ENCODE measurements around the gene NDUFV1. TPM values are rescaled to one million over a fixed set of nuclear protein-coding genes. Genes with fewer than 3 reads are reported as not detected.
"Not testable (repeated sequence)": the region's sequence is repeated elsewhere in the genome, so short reads cannot be mapped to it uniquely, and the experiment has no call there.

The NDUFV1 gene
- total RNA-seq, 2 experiments from 2014 or later = 223 to 224 TPM

DNA sequence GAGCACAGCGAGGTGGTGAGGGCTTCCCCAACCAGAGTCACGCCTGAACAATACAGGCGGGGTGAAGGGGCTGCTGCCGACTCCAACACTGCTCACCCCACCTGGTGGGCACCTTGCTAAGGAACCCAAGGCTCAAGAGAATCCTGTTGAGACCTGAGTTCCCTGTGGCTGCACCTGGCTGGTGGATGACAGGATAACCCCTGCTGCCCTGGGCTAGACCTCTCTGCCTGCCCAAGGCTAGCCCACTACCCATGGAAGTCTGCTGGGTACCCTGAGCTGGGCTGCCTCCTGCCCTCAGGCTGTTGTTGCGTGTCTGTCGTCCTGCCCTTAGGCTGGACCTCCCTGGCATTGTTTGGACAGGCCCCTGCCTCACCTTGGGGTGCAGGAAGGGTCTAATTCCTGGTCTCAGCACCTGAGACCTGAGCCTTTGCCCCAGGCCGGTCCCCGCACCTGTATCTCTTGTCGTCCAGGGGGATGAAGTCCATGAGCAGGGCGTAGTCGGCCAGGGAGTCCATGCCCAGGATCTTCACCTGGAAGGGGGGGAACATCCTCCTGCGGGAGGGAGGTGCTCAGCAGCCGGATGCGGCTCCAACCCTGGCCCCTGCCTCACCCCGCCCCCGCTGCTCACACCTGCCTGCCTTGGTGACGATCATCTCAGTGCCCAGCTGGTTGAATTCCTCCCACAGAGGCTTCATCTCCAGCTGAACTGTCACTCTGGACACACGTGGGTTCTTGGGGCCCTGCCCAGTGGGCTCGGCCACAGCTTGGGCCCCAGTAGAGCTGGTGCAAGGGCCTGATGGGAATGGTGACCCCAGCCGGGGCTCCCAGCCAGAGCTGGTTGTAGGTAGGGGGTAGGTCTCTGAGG, 27.9 kb downstream of the NDUFV1 start:
- POLR2A ChIA-PET = no interaction called here
- Mint-ChIP-seq H3K9me3 (no peaks in the 10 kb centered on the region), H3K4me1 (ENCODE audit: low read depth) (peaks cover 6% of the 10 kb centered on the region), H3K27ac (no peak overlapping the region), H3K27me3 (no peaks in the 10 kb centered on the region), H3K4me3 (no peak overlapping the region), H3K36me3 (ENCODE audit: low read depth) (no peaks in the 10 kb centered on the region)
- intact Hi-C loops (cut with DNase I, micrococcal nuclease) = no loop called here
- H3K4me3 ChIP-seq (ENCODE audit: low read length) = no peak overlapping the region
- ATAC-seq (ENCODE audit: poor library complexity) (no peak), DNase-seq (peak in 1 of 14 experiments; percentile 26)
- no peak overlapping the region for H3K27ac ChIP-seq (ENCODE audit: low read depth in 1 of 2, low read length in 2 of 2)
- H3K27me3 ChIP-seq (ENCODE audit: control insufficient read depth in 1 of 2, insufficient read depth in 2 of 2, low read length in 2 of 2) = no peaks in the 10 kb centered on the region
- H3K9me3 ChIP-seq (ENCODE audit: control insufficient read depth in 1 of 2, insufficient read depth in 1 of 2, low read length in 2 of 2) = no peaks in the 10 kb centered on the region
- TF ChIP-seq, protein P1, sequence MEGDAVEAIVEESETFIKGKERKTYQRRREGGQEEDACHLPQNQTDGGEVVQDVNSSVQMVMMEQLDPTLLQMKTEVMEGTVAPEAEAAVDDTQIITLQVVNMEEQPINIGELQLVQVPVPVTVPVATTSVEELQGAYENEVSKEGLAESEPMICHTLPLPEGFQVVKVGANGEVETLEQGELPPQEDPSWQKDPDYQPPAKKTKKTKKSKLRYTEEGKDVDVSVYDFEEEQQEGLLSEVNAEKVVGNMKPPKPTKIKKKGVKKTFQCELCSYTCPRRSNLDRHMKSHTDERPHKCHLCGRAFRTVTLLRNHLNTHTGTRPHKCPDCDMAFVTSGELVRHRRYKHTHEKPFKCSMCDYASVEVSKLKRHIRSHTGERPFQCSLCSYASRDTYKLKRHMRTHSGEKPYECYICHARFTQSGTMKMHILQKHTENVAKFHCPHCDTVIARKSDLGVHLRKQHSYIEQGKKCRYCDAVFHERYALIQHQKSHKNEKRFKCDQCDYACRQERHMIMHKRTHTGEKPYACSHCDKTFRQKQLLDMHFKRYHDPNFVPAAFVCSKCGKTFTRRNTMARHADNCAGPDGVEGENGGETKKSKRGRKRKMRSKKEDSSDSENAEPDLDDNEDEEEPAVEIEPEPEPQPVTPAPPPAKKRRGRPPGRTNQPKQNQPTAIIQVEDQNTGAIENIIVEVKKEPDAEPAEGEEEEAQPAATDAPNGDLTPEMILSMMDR (IDR thresholded peaks at IDR 0.05) = no peak
- peaks cover 12% of the 10 kb centered on the region for H3K4me1 ChIP-seq (ENCODE audit: insufficient read depth, low read length)
- CTCF ChIA-PET = no interaction called here
- H3K36me3 ChIP-seq (ENCODE audit: insufficient read depth, low read length) = no peaks in the 10 kb centered on the region

DNA sequence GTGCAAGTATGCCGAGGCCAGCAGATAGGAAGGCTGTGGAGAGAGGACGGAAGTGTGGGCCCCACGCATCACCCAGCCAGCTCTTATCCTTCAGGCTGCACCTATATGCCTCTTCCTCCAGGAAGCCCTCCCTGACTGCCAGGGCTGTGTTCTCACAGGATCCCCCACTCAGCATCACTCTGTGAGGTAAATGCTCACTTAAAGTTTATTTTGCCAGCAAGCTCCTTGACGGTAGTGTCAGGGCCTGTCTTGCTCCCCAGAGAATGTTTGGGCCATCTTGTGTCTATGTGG, 28.4 kb downstream of the NDUFV1 start:
- Mint-ChIP-seq H3K4me3 (peak overlapping the region; percentile 25), H3K27me3 (no peaks in the 10 kb centered on the region), H3K36me3 (ENCODE audit: low read depth) (no peaks in the 10 kb centered on the region), H3K4me1 (ENCODE audit: low read depth) (peaks cover 6% of the 10 kb centered on the region), H3K27ac (no peak overlapping the region), H3K9me3 (no peaks in the 10 kb centered on the region)
- ChIA-PET POLR2A (no interaction called here), CTCF (interaction anchor here (0.7 kb wide), 1 partner anchor 1197 kb away, joined by 3 read pairs; the partner anchor contains the start of gene MRPL11)
- DNase-seq = no peak
- intact Hi-C loops (cut with DNase I, micrococcal nuclease) = no loop called here
- H3K4me3 ChIP-seq (ENCODE audit: low read length) = no peak overlapping the region
- no peak overlapping the region for H3K27ac ChIP-seq (ENCODE audit: low read depth in 1 of 2, low read length in 2 of 2)
- no peaks in the 10 kb centered on the region for H3K27me3 ChIP-seq (ENCODE audit: control insufficient read depth in 1 of 2, insufficient read depth in 2 of 2, low read length in 2 of 2)
- ATAC-seq (ENCODE audit: poor library complexity) = no peak
- H3K4me1 ChIP-seq (ENCODE audit: insufficient read depth, low read length) = peaks cover 16% of the 10 kb centered on the region
- H3K36me3 ChIP-seq (ENCODE audit: insufficient read depth, low read length) = no peaks in the 10 kb centered on the region
- TF ChIP-seq, protein P1 (IDR thresholded peaks at IDR 0.05) = no peak
- no peaks in the 10 kb centered on the region for H3K9me3 ChIP-seq (ENCODE audit: control insufficient read depth in 1 of 2, insufficient read depth in 1 of 2, low read length in 2 of 2)

DNA sequence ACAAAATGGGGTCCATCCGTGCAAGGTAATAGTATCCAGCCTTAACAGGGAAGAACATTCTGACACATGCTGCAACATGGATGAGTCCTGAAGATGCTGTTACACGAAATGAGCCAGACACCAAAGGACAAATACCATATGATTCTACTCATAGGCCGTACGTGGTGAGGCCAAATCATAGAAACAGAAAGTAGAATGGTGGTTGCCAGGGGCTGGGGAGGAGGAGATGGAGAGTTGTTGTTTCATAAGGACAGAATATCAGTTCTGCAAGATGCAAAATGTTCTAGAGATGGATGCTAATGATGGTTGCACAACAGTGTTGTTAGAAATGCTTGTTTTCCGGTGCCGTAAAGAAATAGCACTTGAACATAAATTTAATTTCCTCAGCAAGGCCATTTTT, 30.2 kb downstream of the NDUFV1 start:
- H3K27me3 Mint-ChIP-seq = no peaks in the 10 kb centered on the region
- H3K27me3 ChIP-seq (ENCODE audit: control insufficient read depth in 1 of 2, insufficient read depth in 2 of 2, low read length in 2 of 2) = no peaks in the 10 kb centered on the region
- ATAC-seq (ENCODE audit: poor library complexity) = no peak
- CTCF ChIA-PET = no interaction called here
- no peak overlapping the region for H3K27ac ChIP-seq (ENCODE audit: low read depth in 1 of 2, low read length in 2 of 2)
- H3K9me3 Mint-ChIP-seq = no peaks in the 10 kb centered on the region
- intact Hi-C loops (cut with DNase I, micrococcal nuclease) = no loop called here
- no peak overlapping the region for H3K27ac Mint-ChIP-seq
- no peaks in the 10 kb centered on the region for H3K9me3 ChIP-seq (ENCODE audit: control insufficient read depth in 1 of 2, insufficient read depth in 1 of 2, low read length in 2 of 2)
- H3K4me3 Mint-ChIP-seq = no peak overlapping the region
- H3K36me3 ChIP-seq (ENCODE audit: insufficient read depth, low read length) = no peaks in the 10 kb centered on the region
- H3K4me3 ChIP-seq (ENCODE audit: low read length) = no peak overlapping the region
- peaks cover 6% of the 10 kb centered on the region for H3K4me1 ChIP-seq (ENCODE audit: insufficient read depth, low read length)
- no peak for DNase-seq
- H3K36me3 Mint-ChIP-seq (ENCODE audit: low read depth) = no peaks in the 10 kb centered on the region
- POLR2A ChIA-PET = no interaction called here
- TF ChIP-seq, protein P1 (IDR thresholded peaks at IDR 0.05) = no peak
- H3K4me1 Mint-ChIP-seq (ENCODE audit: low read depth) = no peaks in the 10 kb centered on the region

DNA sequence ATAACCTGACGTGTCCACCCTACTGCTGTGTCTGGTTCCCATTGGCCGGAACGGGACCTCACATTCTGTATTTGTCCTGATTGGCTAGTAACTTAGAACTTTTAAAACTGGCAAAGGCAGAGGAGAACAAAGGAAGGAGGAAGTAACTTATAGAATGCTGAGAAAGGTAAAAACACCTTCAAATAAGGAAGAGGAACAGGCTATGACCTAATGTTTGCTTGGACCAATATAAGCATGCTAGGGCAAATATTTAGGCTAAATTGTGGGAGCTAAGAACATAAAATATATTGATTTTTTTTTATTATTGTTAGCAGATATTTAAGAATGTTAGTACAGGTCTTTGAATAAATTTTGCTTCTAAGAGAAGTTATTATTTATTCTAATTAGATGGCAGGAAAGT, 30.7 kb downstream of the NDUFV1 start:
- ATAC-seq (ENCODE audit: poor library complexity); H3K9me3 Mint-ChIP-seq; intact Hi-C loops (cut with DNase I, micrococcal nuclease); H3K4me3 ChIP-seq (ENCODE audit: low read length); H3K27me3 ChIP-seq (ENCODE audit: control insufficient read depth in 1 of 2, insufficient read depth in 2 of 2, low read length in 2 of 2); DNase-seq; POLR2A ChIA-PET; H3K27me3 Mint-ChIP-seq; H3K36me3 ChIP-seq (ENCODE audit: insufficient read depth, low read length); H3K9me3 ChIP-seq (ENCODE audit: control insufficient read depth in 1 of 2, insufficient read depth in 1 of 2, low read length in 2 of 2); H3K4me1 ChIP-seq (ENCODE audit: insufficient read depth, low read length); H3K27ac ChIP-seq (ENCODE audit: low read depth in 1 of 2, low read length in 2 of 2); H3K36me3 Mint-ChIP-seq (ENCODE audit: low read depth); H3K4me1 Mint-ChIP-seq (ENCODE audit: low read depth); H3K4me3 Mint-ChIP-seq; H3K27ac Mint-ChIP-seq: not testable (repeated sequence)
- CTCF ChIA-PET = interaction anchor here (2.5 kb wide), 1 partner anchor 8 kb away, joined by 7 read pairs; the partner anchor contains the start of gene NUDT8

Measured in CD4-positive, alpha-beta T cell (primary cell).